Endothelial cell of umbilical vein (primary cell): ENCODE results near the gene NRARP. TPM values are rescaled to one million over a fixed set of nuclear protein-coding genes. Genes with fewer than 3 reads are reported as not detected.

ENCODE experiments used
- BruUV-seq: library from RNA; stranded (reverse); fragments of 400-500 nt; replicated peaks from 2 replicates; lab custom pipeline; 2021; lab: Mats Ljungman, UMichigan
- CTCF ChIA-PET: fragments of 300-600, 350-600 bp; sonication (Branson Sonifier 250); formaldehyde crosslinking; loops from one replicate; lab custom pipeline; 2021; ENCODE audit warnings: antibody characterized with exemption, inconsistent platforms; lab: Charles Lee
- POLR2A ChIA-PET: fragments of 300-600, 350-600 bp; sonication (Branson Sonifier 250); formaldehyde crosslinking; loops from one replicate; lab custom pipeline; 2021; ENCODE audit warnings: antibody characterized with exemption, inconsistent platforms; lab: Charles Lee
- DNase-seq: peaks from one replicate; pipeline ENCODE4 v3.0.0-alpha.2; 2011; ENCODE audit warnings: low read depth, low spot score
- FAIRE-seq: peaks from 2 replicates; lab custom pipeline; 2011; peaks lifted over from hg19 to GRCh38; lab: Jason Lieb, UNC
- H2AFZ ChIP-seq: 2 replicates; pipeline ENCODE4 v1.6.0; 2012; ENCODE audit warnings: low read depth, low read length, control low read depth, inconsistent platforms
- H3K27ac ChIP-seq: 2 replicates; pipeline ENCODE4 v1.5.1; 2011; ENCODE audit warnings: low read depth, mild to moderate bottlenecking, control low read depth, low read length, moderate library complexity; ENCODE audit not compliant: insufficient read depth
- H3K27me3 ChIP-seq, 2 experiments: 2 replicates each; pipeline versions ENCODE4 v1.6.0 to v1.6.1; 2011; ENCODE audit warnings: low read length in 2 of 2, mixed read lengths in 1 of 2; ENCODE audit not compliant: control insufficient read depth in 2 of 2, insufficient read depth in 2 of 2
- H3K36me3 ChIP-seq, 2 experiments: 2 replicates in 1 of 2; 3 replicates in 1 of 2; pipeline ENCODE4 v1.5.1; 2011; ENCODE audit warnings: low read length in 2 of 2, mild to moderate bottlenecking in 1 of 2, moderate library complexity in 1 of 2; ENCODE audit not compliant: control insufficient read depth in 2 of 2, insufficient read depth in 2 of 2; ENCODE audit errors: extremely low read depth in 1 of 2
- H3K4me1 ChIP-seq: 3 replicates; pipeline ENCODE4 v1.5.1; 2011; ENCODE audit warnings: mild to moderate bottlenecking, low read length; ENCODE audit not compliant: control insufficient read depth, insufficient read depth; ENCODE audit errors: extremely low read depth
- H3K4me2 ChIP-seq: 2 replicates; pipeline ENCODE4 v1.6.1; 2011; ENCODE audit warnings: low read length, control low read depth, mixed read lengths; ENCODE audit not compliant: insufficient read depth
- H3K4me3 ChIP-seq, 3 experiments: fragments of 200-600 bp in 1 of 3; sonication (generic), shearing (Covaris generic) in 1 of 3; replicated peaks in 1 of 3; 2 replicates each; pipeline ENCODE4 v1.5.1; 2011 to 2016; ENCODE audit warnings: control low read depth in 3 of 3, low read length in 3 of 3, mild to moderate bottlenecking in 2 of 3, inconsistent platforms in 1 of 3, low read depth in 1 of 3, moderate library complexity in 1 of 3; ENCODE audit not compliant: insufficient read depth in 1 of 3
- H3K79me2 ChIP-seq: 2 replicates; pipeline ENCODE4 v1.6.0; 2012; ENCODE audit warnings: low read length, inconsistent platforms; ENCODE audit not compliant: control insufficient read depth, insufficient read depth
- H3K9ac ChIP-seq: replicated peaks from 2 replicates; pipeline ENCODE3; 2011; ENCODE audit warnings: low read length, control low read depth; ENCODE audit not compliant: insufficient read depth; ENCODE audit errors: extremely low read depth
- H3K9me1 ChIP-seq: replicated peaks from 3 replicates; pipeline ENCODE4 v1.6.0; 2011; ENCODE audit warnings: mild to moderate bottlenecking, low read length; ENCODE audit not compliant: control insufficient read depth, insufficient read depth; ENCODE audit errors: extremely low read depth
- H3K9me3 ChIP-seq: replicated peaks from 2 replicates; pipeline ENCODE4 v1.5.1; 2012; ENCODE audit warnings: low read length, inconsistent platforms; ENCODE audit not compliant: control insufficient read depth, insufficient read depth
- H4K20me1 ChIP-seq: replicated peaks from 2 replicates; pipeline ENCODE3; 2011; ENCODE audit warnings: mild to moderate bottlenecking, low read length; ENCODE audit not compliant: control insufficient read depth, insufficient read depth; ENCODE audit errors: extremely low read depth
- GATA2 ChIP-seq: IDR thresholded peaks from 2 replicates; pipeline ENCODE4 v1.7.0; 2011; ENCODE audit warnings: low read depth, mild to moderate bottlenecking, moderate library complexity, mixed read lengths, low read length; ENCODE audit not compliant: insufficient read length, insufficient read depth
- JUN ChIP-seq: IDR thresholded peaks from 2 replicates; pipeline ENCODE4 v1.6.1; 2011; ENCODE audit warnings: borderline replicate concordance, low read depth; ENCODE audit not compliant: insufficient read length, insufficient read depth
- MYC ChIP-seq: IDR thresholded peaks from one replicate; pipeline ENCODE4 v1.6.1; 2011; ENCODE audit warnings: mild to moderate bottlenecking, low read depth, low read length
- POLR2A ChIP-seq: IDR thresholded peaks from 2 replicates; pipeline ENCODE4 v1.6.1; 2012; ENCODE audit warnings: low read depth, mild to moderate bottlenecking, control low read depth, low read length
- POLR2AphosphoS5 ChIP-seq: IDR thresholded peaks from 2 replicates; pipeline ENCODE4 v1.6.1; 2012; ENCODE audit warnings: low read depth, mild to moderate bottlenecking, control low read depth, low read length, moderate library complexity; ENCODE audit not compliant: insufficient read depth
- dilution Hi-C: fragments of 300-500 bp; cut with MboI; formaldehyde crosslinking; loops from one replicate; pipeline ENCODE4 v1.15.0; 2019; ENCODE audit warnings: low sequenced_read_pairs; ENCODE audit not compliant: extremely low pct_ligation_motif_present
- intact Hi-C: fragments of 100-400 bp; cut with micrococcal nuclease; formaldehyde crosslinking; loops from one replicate; pipeline ENCODE4 v1.10.0; 2022
- polyA plus RNA-seq, 4 experiments: library from polyadenylated mRNA; depleted of rRNA in 3 of 4; stranded (reverse) in 3 of 4; unstranded in 1 of 4; fragments of >200 nt; gene quantifications; 2 replicates each; pipeline versions ENCODE4 v1.2.1 to v1.2.3, GENCODE V29; 2011 to 2012; ENCODE audit warnings: missing spikeins in 1 of 4
- total RNA-seq: library from RNA; stranded (reverse); gene quantifications from 2 replicates; pipeline ENCODE4 v1.2.3, GENCODE V29; 2021

Gene NRARP
- total and polyA plus RNA-seq, 2 donors (not counting 3 experiments of a cell fraction or from before 2014, with no cell fraction given): 50.0 to 72.9 TPM

- intact Hi-C loops: loop anchor here (1.0 kb wide), 4 partner anchors 8 to 110 kb away; partner anchors contain the start of gene TOR4A
- H3K79me2 ChIP-seq: peaks cover 26% of the 10 kb centered on the region
- peak overlapping the region in 2 of 3 experiments; percentile 43 to 64 for H3K4me3 ChIP-seq
- TF ChIP-seq GATA2 (no peak), JUN (no peak), MYC (peak; percentile 11), POLR2AphosphoS5 (peak; percentile 77), POLR2A (peak; percentile 79)
- no peaks in the 10 kb centered on the region for H3K9me1 ChIP-seq
- no TSS peak for BruUV-seq
- FAIRE-seq (peak; percentile 98), DNase-seq (peak; percentile 93)
- H3K9ac ChIP-seq: peak overlapping the region; percentile 96
- H3K4me2 ChIP-seq: peak overlapping the region; percentile 12
- dilution Hi-C loops: no loop called here
- no peaks in the 10 kb centered on the region for H4K20me1 ChIP-seq
- no peaks in the 10 kb centered on the region for H3K27me3 ChIP-seq
- peaks cover 44% of the 10 kb centered on the region for H3K4me1 ChIP-seq
- ChIA-PET CTCF (interaction anchor here (0.7 to 2.8 kb wide), 12 partner anchors 8 to 149 kb away, joined by 3 to 20 read pairs (median 4); partner anchors contain the start of genes EXD3, NOXA1 and TOR4A), POLR2A (no interaction called here)
- H2AFZ ChIP-seq: no peak overlapping the region
- H3K27ac ChIP-seq: peak overlapping the region; percentile 93
- H3K9me3 ChIP-seq: no peaks in the 10 kb centered on the region
- H3K36me3 ChIP-seq: no peaks in the 10 kb centered on the region
Measured at GRCh38 chr9:137296670-137297664, 5.1 kb downstream of the NRARP start.
